Sigmoid colon (tissue), 7 donors: ENCODE measurements around the gene CLK1. TPM values are rescaled to one million over a fixed set of nuclear protein-coding genes. Genes with fewer than 3 reads are reported as not detected.

Source experiments
- DNase-seq: peaks from one replicate; pipeline ENCODE4 v3.0.0-alpha.2; 2019
- H3K27ac ChIP-seq, 4 donors: fragments of 200-600 bp; sonication (generic); one replicate each; pipeline ENCODE4 v1.5.1; 2016 to 2019; ENCODE audit warnings: mild to moderate bottlenecking in 1 of 4
- H3K27me3 ChIP-seq, 3 donors: fragments of 200-600 bp; sonication (generic); one replicate each; pipeline ENCODE4 v1.5.1; 2019; ENCODE audit warnings: mild to moderate bottlenecking in 1 of 3
- H3K36me3 ChIP-seq, 4 donors: fragments of 200-600 bp; sonication (generic); one replicate each; pipeline ENCODE4 v1.5.1; 2016 to 2019
- H3K4me1 ChIP-seq, 4 donors: fragments of 200-600 bp; sonication (generic); one replicate each; pipeline ENCODE4 v1.5.1; 2017 to 2019
- H3K4me3 ChIP-seq, 4 donors: fragments of 200-600 bp; sonication (generic); one replicate each; pipeline ENCODE4 v1.5.1; 2017 to 2019; ENCODE audit warnings: mild to moderate bottlenecking in 2 of 4, moderate library complexity in 1 of 4
- H3K9me3 ChIP-seq, 4 donors: fragments of 200-600 bp in 3 of 4; sonication (generic) in 3 of 4; one replicate each; pipeline versions ENCODE4 v1.5.1 to v1.6.1; 2013 to 2019
- CTCF ChIP-seq, 4 experiments: fragments of 450-650 bp in 3 of 4; fragments of 200-600 bp in 1 of 4; IDR thresholded peaks; one replicate each; pipeline ENCODE4 v1.5.1; 2016 to 2019; ENCODE audit warnings: antibody characterized with exemption in 4 of 4, mild to moderate bottlenecking in 3 of 4, moderate library complexity in 2 of 4
- EP300 ChIP-seq, 4 donors: sonication (generic); formaldehyde crosslinking; IDR thresholded peaks; one replicate each; pipeline ENCODE4 v1.6.1; 2017; ENCODE audit warnings: antibody characterized with exemption in 4 of 4
- POLR2A ChIP-seq, 2 donors: fragments of 450-650 bp; IDR thresholded peaks; one replicate each; pipeline ENCODE4 v1.6.1; 2016; ENCODE audit warnings: antibody characterized with exemption in 2 of 2, mild to moderate bottlenecking in 2 of 2, moderate library complexity in 2 of 2
- POLR2AphosphoS5 ChIP-seq, 4 donors: sonication (generic); formaldehyde crosslinking; IDR thresholded peaks; one replicate each; pipeline ENCODE4 v1.6.1; 2017; ENCODE audit warnings: antibody characterized with exemption in 4 of 4
- WGBS, 2 donors: extraction: QIAGEN DNeasy Blood & Tissue Kit; methylation state at CpG; one replicate each; pipeline ENCODE4 v1.1.7; 2013; 5-methylcytosine and 5-hydroxymethylcytosine counted together
- intact Hi-C: fragments of 100-400 bp; cut with DNase I; formaldehyde crosslinking; loops from one replicate; pipeline ENCODE4 v1.15.1; 2023
- polyA plus RNA-seq, 3 donors: library from polyadenylated mRNA; stranded (reverse); fragments of 200-250 nt; gene quantifications; one replicate each; pipeline ENCODE4 v1.2.3, GENCODE V29; 2013
- total RNA-seq, 4 donors: library from RNA; depleted of rRNA; stranded (reverse); fragments of >200 nt; gene quantifications; one replicate each; pipeline ENCODE4 v1.1.0, GENCODE V29; 2016
- donor health status: healthy with polysubstance abuse.
- donor health status: Bipolar disorder and iron deficiency.
- donor health status: healthy.

Gene CLK1
- total and polyA plus RNA-seq, 7 donors: 44.4 to 229 (median 150) TPM

DNA sequence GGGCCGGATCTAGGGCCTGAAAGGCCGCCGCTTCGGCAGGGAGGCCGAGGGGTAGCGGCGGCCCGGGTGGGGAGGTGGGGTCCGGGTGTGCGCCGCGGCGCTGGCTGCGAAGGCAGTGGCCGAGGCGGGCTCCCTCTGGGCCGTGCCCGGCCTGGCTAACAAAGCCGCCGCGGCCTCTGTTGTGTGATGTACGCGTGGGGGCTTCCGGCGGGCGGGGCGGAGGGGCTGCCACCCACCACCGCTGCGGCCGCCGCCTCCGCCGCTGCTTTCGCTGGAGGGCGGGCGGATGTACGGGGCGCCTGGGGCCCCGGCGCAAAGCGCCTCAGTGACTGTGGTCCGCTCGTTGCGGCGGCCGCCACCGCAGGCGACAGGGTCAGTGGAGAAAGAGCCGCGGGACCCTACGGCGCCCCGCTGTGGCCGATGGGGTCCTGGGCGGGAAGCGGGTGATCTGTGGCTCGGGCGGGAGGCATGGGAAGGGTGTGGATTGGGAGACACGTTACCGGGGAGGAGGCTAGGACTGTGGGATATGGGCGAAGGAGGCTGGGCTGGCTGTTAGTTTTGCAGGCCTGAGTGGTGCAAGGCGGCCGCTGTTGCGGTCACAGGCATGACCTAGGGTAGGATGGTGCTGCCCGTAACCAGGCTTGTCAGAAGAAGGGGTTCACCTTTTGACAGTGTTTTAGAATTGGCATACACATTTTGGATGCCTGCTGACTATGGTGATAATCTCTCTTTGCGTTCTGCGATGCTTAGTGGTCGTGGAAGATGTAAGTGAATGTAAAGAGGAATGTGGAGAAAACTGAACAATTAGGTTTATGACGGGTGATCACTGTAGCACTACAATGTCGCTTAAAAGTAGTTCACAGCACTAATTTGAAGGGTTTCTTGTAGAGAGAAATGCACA lies 52.1 kb downstream of the CLK1 start:
- 1% methylated on average over 70 of the region's 70 CpGs for WGBS, 2 donors
- Histone ChIP-seq H3K4me1 (peaks cover 0 to 38% (median 35%) of the 10 kb centered on the region in 4 donors), H3K4me3 (peak overlapping the region; percentile 76 to 99 (median 98)), H3K9me3 (no peaks in the 10 kb centered on the region), H3K36me3 (peaks cover 5 to 40% (median 25%) of the 10 kb centered on the region in 4 donors), H3K27ac (peak overlapping the region; percentile 99 to 100 (median 100)), H3K27me3 (no peaks in the 10 kb centered on the region)
- DNase-seq: peak; percentile 88
- intact Hi-C loops: loop anchor here (1.0 to 5.0 kb wide), 4 partner anchors 49 to 285 kb away; partner anchors contain the start of genes HYCC2, NDUFB3 and SGO2
- peak; percentile 8 to 61 (median 35) for TF ChIP-seq CTCF (IDR thresholded peaks at IDR 0.05)
- TF ChIP-seq POLR2A (IDR thresholded peaks at IDR 0.05): no peak
- TF ChIP-seq POLR2AphosphoS5 (IDR thresholded peaks at IDR 0.05): peak in 2 of 4 donors; percentile 13 to 31
- TF ChIP-seq EP300 (IDR thresholded peaks at IDR 0.05): no peak

GRCh38 chr2:200811333-200812121 lies 52.9 kb downstream of the CLK1 start, which contains the start of gene BZW1:
Gene BZW1 (plus strand): TSS chr2:200811910. CDS start chr2:200813218, 1,308 bp downstream.
- no peaks in the 10 kb centered on the region for H3K9me3 ChIP-seq
- peak; percentile 97 to 99 (median 98) for TF ChIP-seq POLR2AphosphoS5 (IDR thresholded peaks at IDR 0.05)
- peak; percentile 94 to 96 for TF ChIP-seq POLR2A (IDR thresholded peaks at IDR 0.05)
- no peak for TF ChIP-seq EP300 (IDR thresholded peaks at IDR 0.05)
- intact Hi-C loops: loop anchor here (1.0 to 5.0 kb wide), 4 partner anchors 50 to 284 kb away; partner anchors contain the start of genes HYCC2, NDUFB3 and SGO2
- H3K27ac ChIP-seq: peak within 1 kb of the TSS; percentile 99 to 100 (median 100)
- H3K4me1 ChIP-seq: peaks cover 0 to 38% (median 35%) of the 10 kb centered on the region in 4 donors
- WGBS, 2 donors: 0 to 1% methylated on average over 75 of the region's 75 CpGs
- peaks cover 0 to 32% (median 17%) of the 10 kb centered on the region in 4 donors for H3K36me3 ChIP-seq
- H3K4me3 ChIP-seq: peak within 1 kb of the TSS; percentile 76 to 99 (median 98)
- peak; percentile 99 for DNase-seq
- H3K27me3 ChIP-seq: no peaks in the 10 kb centered on the region

GRCh38 chr2:200810998-200811332 lies 53.5 kb downstream of the CLK1 start:
- H3K27me3 ChIP-seq: no peaks in the 10 kb centered on the region
- H3K27ac ChIP-seq: peak overlapping the region; percentile 99 to 100 (median 100)
- intact Hi-C loops: loop anchor here (5.0 kb wide), 2 partner anchors 261 to 284 kb away; partner anchors contain the start of genes HYCC2, NDUFB3 and SGO2
- H3K36me3 ChIP-seq: peaks cover 0 to 26% (median 12%) of the 10 kb centered on the region in 4 donors
- peaks cover 0 to 38% (median 35%) of the 10 kb centered on the region in 4 donors for H3K4me1 ChIP-seq
- H3K9me3 ChIP-seq: no peaks in the 10 kb centered on the region
- 4 to 8% methylated on average over 11 of the region's 11 CpGs for WGBS, 2 donors
- DNase-seq: no peak
- TF ChIP-seq POLR2A (IDR thresholded peaks at IDR 0.05): no peak
- peak overlapping the region; percentile 76 to 99 (median 98) for H3K4me3 ChIP-seq

- peaks cover 0 to 38% (median 35%) of the 10 kb centered on the region in 4 donors for H3K4me1 ChIP-seq
- WGBS, 2 donors: 16 to 43% methylated on average over 6 of the region's 6 CpGs
- no peaks in the 10 kb centered on the region for H3K9me3 ChIP-seq
- TF ChIP-seq POLR2AphosphoS5 (IDR thresholded peaks at IDR 0.05) (peak in 1 of 4 donors; percentile 11), EP300 (IDR thresholded peaks at IDR 0.05) (no peak)
- peaks cover 0 to 21% (median 7%) of the 10 kb centered on the region in 4 donors for H3K36me3 ChIP-seq
- no peaks in the 10 kb centered on the region for H3K27me3 ChIP-seq
- intact Hi-C loops: loop anchor here (5.0 kb wide), 2 partner anchors 262 to 283 kb away; partner anchors contain the start of genes HYCC2, NDUFB3 and SGO2
- no peak for DNase-seq
- H3K4me3 ChIP-seq: peak overlapping the region; percentile 76 to 99 (median 98)
- peak overlapping the region; percentile 99 to 100 (median 100) for H3K27ac ChIP-seq
Observed at GRCh38 chr2:200810252-200810997, 54.0 kb downstream of the CLK1 start.

GRCh38 chr2:200809506-200810251 lies 54.8 kb downstream of the CLK1 start:
- intact Hi-C loops: loop anchor here (5.0 kb wide), 2 partner anchors 263 to 282 kb away; partner anchors contain the start of genes HYCC2, NDUFB3 and SGO2
- 70 to 85% methylated on average over 7 of the region's 7 CpGs for WGBS, 2 donors
- Histone ChIP-seq H3K4me3 (no peak overlapping the region), H3K4me1 (peaks cover 0 to 32% (median 29%) of the 10 kb centered on the region in 4 donors), H3K27me3 (no peaks in the 10 kb centered on the region), H3K9me3 (no peaks in the 10 kb centered on the region), H3K36me3 (peaks cover 0 to 14% (median 2%) of the 10 kb centered on the region in 4 donors), H3K27ac (peak overlapping the region; percentile 99 to 100 (median 100))
- TF ChIP-seq CTCF (IDR thresholded peaks at IDR 0.05): no peak
- TF ChIP-seq EP300 (IDR thresholded peaks at IDR 0.05): no peak
- TF ChIP-seq POLR2A (IDR thresholded peaks at IDR 0.05): no peak
- no peak for TF ChIP-seq POLR2AphosphoS5 (IDR thresholded peaks at IDR 0.05)
- DNase-seq: no peak
